HepG2 (cell line): Measurements from ENCODE around the gene NPW. TPM values are rescaled to one million over a fixed set of nuclear protein-coding genes. Genes with fewer than 3 reads are reported as not detected.

Experiments used
- DNMT1 ChIP-seq: sonication (generic); formaldehyde crosslinking; IDR thresholded peaks from 2 replicates; pipeline ENCODE4 v1.5.1; 2020; ENCODE audit warnings: mild to moderate bottlenecking, missing genetic modification reagents
- HIVEP1 ChIP-seq: sonication (generic); formaldehyde crosslinking; IDR thresholded peaks from 2 replicates; pipeline ENCODE4 v1.4.0; 2020; ENCODE audit warnings: mild to moderate bottlenecking, missing genetic modification reagents
- HNF4A ChIP-seq: sonication (generic); formaldehyde crosslinking; IDR thresholded peaks from 2 replicates; pipeline ENCODE4 v1.4.0; 2020; ENCODE audit warnings: missing genetic modification reagents
- MTA1 ChIP-seq: sonication (generic); formaldehyde crosslinking; IDR thresholded peaks from 2 replicates; pipeline ENCODE4 v1.4.0; 2020; ENCODE audit warnings: missing genetic modification reagents, mild to moderate bottlenecking, borderline replicate concordance
- NCOR1 ChIP-seq: fragments of 200-600 bp; sonication (generic); IDR thresholded peaks from 2 replicates; pipeline ENCODE4 v1.7.0; 2017; ENCODE audit warnings: antibody characterized with exemption, low read length, borderline replicate concordance
- PCBP1 ChIP-seq: fragments of 200-400 bp; formaldehyde crosslinking; IDR thresholded peaks from 2 replicates; pipeline ENCODE4 v1.6.1; 2017; ENCODE audit warnings: mild to moderate bottlenecking, low read depth, low read length, borderline replicate concordance
- PITX1 ChIP-seq: sonication (generic); formaldehyde crosslinking; IDR thresholded peaks from 2 replicates; pipeline ENCODE4 v1.5.1; 2020; ENCODE audit warnings: mild to moderate bottlenecking, missing genetic modification reagents
- PRDM10 ChIP-seq: sonication (generic); formaldehyde crosslinking; IDR thresholded peaks from 2 replicates; pipeline ENCODE4 v1.4.0; 2020; ENCODE audit warnings: low read depth, missing genetic modification reagents
- SYNCRIP ChIP-seq: fragments of 200-400 bp; formaldehyde crosslinking; IDR thresholded peaks from 2 replicates; pipeline ENCODE4 v1.6.1; 2018; ENCODE audit warnings: mild to moderate bottlenecking, low read depth, low read length; ENCODE audit not compliant: insufficient read depth
- ZBTB39 ChIP-seq: sonication (generic); formaldehyde crosslinking; IDR thresholded peaks from 2 replicates; pipeline ENCODE4 v1.5.0; 2020; ENCODE audit warnings: missing genetic modification reagents
- ZFX ChIP-seq: sonication (generic); formaldehyde crosslinking; IDR thresholded peaks from 2 replicates; pipeline ENCODE4 v1.4.0; 2020; ENCODE audit warnings: mild to moderate bottlenecking, low read depth, missing genetic modification reagents, moderate library complexity
- ZNF33B ChIP-seq: sonication (generic); formaldehyde crosslinking; IDR thresholded peaks from 2 replicates; pipeline ENCODE4 v1.5.1; 2020; ENCODE audit warnings: mild to moderate bottlenecking, missing genetic modification reagents
- ZNF777 ChIP-seq: sonication (generic); formaldehyde crosslinking; IDR thresholded peaks from 2 replicates; pipeline ENCODE4 v1.4.0; 2020; ENCODE audit warnings: missing genetic modification reagents
- polyA plus RNA-seq, 8 experiments: library from polyadenylated mRNA; depleted of rRNA in 3 of 8; stranded (reverse) in 7 of 8; unstranded in 1 of 8; fragments of >200 nt; fragmentation: Illumina TruSeq in 4 of 8; extraction: Trizol in 4 of 8; gene quantifications; 2 replicates each; pipeline versions ENCODE4 v1.2.1 to v1.2.3, GENCODE V29; 2011 to 2016; ENCODE audit warnings: low read depth in 4 of 8, missing spikeins in 1 of 8, mixed read lengths in 1 of 8; ENCODE audit not compliant: insufficient read depth in 1 of 8
- total RNA-seq, 5 experiments: library from RNA; depleted of rRNA; stranded (reverse); fragments of >200 nt; fragmentation: Illumina TruSeq; extraction: Trizol; gene quantifications; 2 replicates each; pipeline ENCODE4 v1.2.3, GENCODE V29; 2016; ENCODE audit warnings: low read depth in 1 of 5
- TF ChIP-seq, protein P1 (sequence below): sonication (generic); formaldehyde crosslinking; IDR thresholded peaks from 2 replicates; pipeline ENCODE4 v1.5.0; 2020; ENCODE audit warnings: missing genetic modification reagents
- TF ChIP-seq, protein P2 (sequence below): sonication (generic); formaldehyde crosslinking; IDR thresholded peaks from 2 replicates; pipeline ENCODE4 v1.5.0; 2020; ENCODE audit warnings: missing genetic modification reagents
- TF ChIP-seq, protein P3 (sequence below): sonication (generic); formaldehyde crosslinking; IDR thresholded peaks from 2 replicates; pipeline ENCODE4 v1.8.0; 2022; ENCODE audit warnings: missing genetic modification reagents, mild to moderate bottlenecking, moderate library complexity, borderline replicate concordance

Gene NPW
- total and polyA plus RNA-seq, 2 of the 13 experiments (the other 11 are each of a cell fraction or from before 2014, with no cell fraction given): 0.24 to 0.97 TPM

- TF ChIP-seq ZNF33B (CRISPR knock-in tag) (no peak), ZFX (peak; percentile 71; the same call in 1 of the 2 replicates), PITX1 (CRISPR knock-in tag) (no peak), ZBTB39 (CRISPR knock-in tag) (no peak), PRDM10 (CRISPR knock-in tag) (no peak), MTA1 (peak; percentile 70; the same call in 1 of the 2 replicates), PCBP1 (0 out of 2 replicates have a peak, but pooled peaks have one; percentile 33), HNF4A (CRISPR knock-in tag) (peak; percentile 91), NCOR1 (peak; percentile 84), SYNCRIP (no peak), HIVEP1 (CRISPR knock-in tag) (no peak), ZNF777 (CRISPR knock-in tag) (no peak), DNMT1 (CRISPR knock-in tag) (no peak)
- TF ChIP-seq, protein P1, sequence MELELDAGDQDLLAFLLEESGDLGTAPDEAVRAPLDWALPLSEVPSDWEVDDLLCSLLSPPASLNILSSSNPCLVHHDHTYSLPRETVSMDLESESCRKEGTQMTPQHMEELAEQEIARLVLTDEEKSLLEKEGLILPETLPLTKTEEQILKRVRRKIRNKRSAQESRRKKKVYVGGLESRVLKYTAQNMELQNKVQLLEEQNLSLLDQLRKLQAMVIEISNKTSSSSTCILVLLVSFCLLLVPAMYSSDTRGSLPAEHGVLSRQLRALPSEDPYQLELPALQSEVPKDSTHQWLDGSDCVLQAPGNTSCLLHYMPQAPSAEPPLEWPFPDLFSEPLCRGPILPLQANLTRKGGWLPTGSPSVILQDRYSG: no peak
- TF ChIP-seq, protein P2, sequence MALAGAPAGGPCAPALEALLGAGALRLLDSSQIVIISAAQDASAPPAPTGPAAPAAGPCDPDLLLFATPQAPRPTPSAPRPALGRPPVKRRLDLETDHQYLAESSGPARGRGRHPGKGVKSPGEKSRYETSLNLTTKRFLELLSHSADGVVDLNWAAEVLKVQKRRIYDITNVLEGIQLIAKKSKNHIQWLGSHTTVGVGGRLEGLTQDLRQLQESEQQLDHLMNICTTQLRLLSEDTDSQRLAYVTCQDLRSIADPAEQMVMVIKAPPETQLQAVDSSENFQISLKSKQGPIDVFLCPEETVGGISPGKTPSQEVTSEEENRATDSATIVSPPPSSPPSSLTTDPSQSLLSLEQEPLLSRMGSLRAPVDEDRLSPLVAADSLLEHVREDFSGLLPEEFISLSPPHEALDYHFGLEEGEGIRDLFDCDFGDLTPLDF: no peak; the same call in 1 of the 2 replicates
- TF ChIP-seq, protein P3, sequence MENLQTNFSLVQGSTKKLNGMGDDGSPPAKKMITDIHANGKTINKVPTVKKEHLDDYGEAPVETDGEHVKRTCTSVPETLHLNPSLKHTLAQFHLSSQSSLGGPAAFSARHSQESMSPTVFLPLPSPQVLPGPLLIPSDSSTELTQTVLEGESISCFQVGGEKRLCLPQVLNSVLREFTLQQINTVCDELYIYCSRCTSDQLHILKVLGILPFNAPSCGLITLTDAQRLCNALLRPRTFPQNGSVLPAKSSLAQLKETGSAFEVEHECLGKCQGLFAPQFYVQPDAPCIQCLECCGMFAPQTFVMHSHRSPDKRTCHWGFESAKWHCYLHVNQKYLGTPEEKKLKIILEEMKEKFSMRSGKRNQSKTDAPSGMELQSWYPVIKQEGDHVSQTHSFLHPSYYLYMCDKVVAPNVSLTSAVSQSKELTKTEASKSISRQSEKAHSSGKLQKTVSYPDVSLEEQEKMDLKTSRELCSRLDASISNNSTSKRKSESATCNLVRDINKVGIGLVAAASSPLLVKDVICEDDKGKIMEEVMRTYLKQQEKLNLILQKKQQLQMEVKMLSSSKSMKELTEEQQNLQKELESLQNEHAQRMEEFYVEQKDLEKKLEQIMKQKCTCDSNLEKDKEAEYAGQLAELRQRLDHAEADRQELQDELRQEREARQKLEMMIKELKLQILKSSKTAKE: no peak
Observed at GRCh38 chr16:1984347-1985225, 35.0 kb upstream of the NPW start (continued).
